Measurements from ENCODE around the gene CDK5. TPM values are rescaled to one million over a fixed set of nuclear protein-coding genes. Genes with fewer than 3 reads are reported as not detected.

CDK5 gene
- total and polyA plus RNA-seq, 2 donors (not counting 1 experiment from before 2014, with no cell fraction given): 15.1 to 27.7 TPM

- Histone ChIP-seq H3K4me3 (replicated peaks in 1 of 4; ENCODE audit: control extremely low read depth in 1 of 4, insufficient read depth in 1 of 4, low read depth in 3 of 4, low read length in 4 of 4) (no peak overlapping the region), H3K4me2 (ENCODE audit: extremely low read depth, insufficient read depth, low read length) (no peak overlapping the region), H3K36me3 (ENCODE audit: control insufficient read depth, insufficient read depth, low read length) (peaks cover 42% of the 10 kb centered on the region), H4K20me1 (ENCODE audit: control insufficient read depth, extremely low read depth, insufficient read depth, low read length) (no peaks in the 10 kb centered on the region), H3K27me3 (ENCODE audit: control insufficient read depth, insufficient read depth, low read length) (no peaks in the 10 kb centered on the region), H3K4me1 (ENCODE audit: control insufficient read depth, extremely low read depth, insufficient read depth, low read length) (no peaks in the 10 kb centered on the region), H3K9ac (ENCODE audit: insufficient read depth, low read length) (no peak overlapping the region), H2AFZ (ENCODE audit: low read length) (no peak overlapping the region), H3K27ac (ENCODE audit: insufficient read depth, low read length) (no peak overlapping the region), H3K79me2 (ENCODE audit: control insufficient read depth, insufficient read depth, low read length) (no peaks in the 10 kb centered on the region), H3K9me3 (ENCODE audit: control insufficient read depth, insufficient read depth, low read depth, low read length) (no peaks in the 10 kb centered on the region)
- no peak for TF ChIP-seq CTCF (conservative IDR thresholded peaks at IDR 0.05 in 1 of 2, IDR thresholded peaks at IDR 0.05 in 1 of 2; ENCODE audit: low read depth in 1 of 2, low read length in 2 of 2)
- TF ChIP-seq EZH2 (IDR thresholded peaks at IDR 0.05; ENCODE audit: low read length, missing control alignments): no peak
- DNase-seq (ENCODE audit: low read depth in 2 of 2): no peak
These were observed 12.9 kb upstream of the CDK5 start for GRCh38 chr7:151070574-151070960.

- Histone ChIP-seq H3K36me3 (ENCODE audit: control insufficient read depth, insufficient read depth, low read length) (peaks cover 42% of the 10 kb centered on the region), H3K9ac (ENCODE audit: insufficient read depth, low read length) (no peak overlapping the region), H3K4me2 (ENCODE audit: extremely low read depth, insufficient read depth, low read length) (no peak overlapping the region), H3K79me2 (ENCODE audit: control insufficient read depth, insufficient read depth, low read length) (no peaks in the 10 kb centered on the region), H3K4me3 (replicated peaks in 1 of 4; ENCODE audit: control extremely low read depth in 1 of 4, insufficient read depth in 1 of 4, low read depth in 3 of 4, low read length in 4 of 4) (no peak overlapping the region), H3K27ac (ENCODE audit: insufficient read depth, low read length) (no peak overlapping the region), H2AFZ (ENCODE audit: low read length) (no peak overlapping the region), H4K20me1 (ENCODE audit: control insufficient read depth, extremely low read depth, insufficient read depth, low read length) (no peaks in the 10 kb centered on the region), H3K9me3 (ENCODE audit: control insufficient read depth, insufficient read depth, low read depth, low read length) (no peaks in the 10 kb centered on the region), H3K4me1 (ENCODE audit: control insufficient read depth, extremely low read depth, insufficient read depth, low read length) (no peaks in the 10 kb centered on the region), H3K27me3 (ENCODE audit: control insufficient read depth, insufficient read depth, low read length) (no peaks in the 10 kb centered on the region)
- no peak for DNase-seq (ENCODE audit: low read depth in 2 of 2)
- TF ChIP-seq EZH2 (IDR thresholded peaks at IDR 0.05; ENCODE audit: low read length, missing control alignments) (no peak), CTCF (conservative IDR thresholded peaks at IDR 0.05 in 1 of 2, IDR thresholded peaks at IDR 0.05 in 1 of 2; ENCODE audit: low read depth in 1 of 2, low read length in 2 of 2) (no peak)
These were observed 12.3 kb upstream of the CDK5 start for GRCh38 chr7:151069841-151070573.

- no peaks in the 10 kb centered on the region for H3K9me3 ChIP-seq (ENCODE audit: control insufficient read depth, insufficient read depth, low read depth, low read length)
- no peak overlapping the region for H3K4me3 ChIP-seq (replicated peaks in 1 of 4; ENCODE audit: control extremely low read depth in 1 of 4, insufficient read depth in 1 of 4, low read depth in 3 of 4, low read length in 4 of 4)
- H4K20me1 ChIP-seq (ENCODE audit: control insufficient read depth, extremely low read depth, insufficient read depth, low read length): no peaks in the 10 kb centered on the region
- H3K4me2 ChIP-seq (ENCODE audit: extremely low read depth, insufficient read depth, low read length): no peak overlapping the region
- no peak overlapping the region for H2AFZ ChIP-seq (ENCODE audit: low read length)
- H3K9ac ChIP-seq (ENCODE audit: insufficient read depth, low read length): no peak overlapping the region
- no peaks in the 10 kb centered on the region for H3K27me3 ChIP-seq (ENCODE audit: control insufficient read depth, insufficient read depth, low read length)
- H3K27ac ChIP-seq (ENCODE audit: insufficient read depth, low read length): no peak overlapping the region
- peak in 1 of 2 donors; percentile 72 for DNase-seq (ENCODE audit: low read depth in 2 of 2)
- TF ChIP-seq CTCF (conservative IDR thresholded peaks at IDR 0.05 in 1 of 2, IDR thresholded peaks at IDR 0.05 in 1 of 2; ENCODE audit: low read depth in 1 of 2, low read length in 2 of 2): no peak
- no peak for TF ChIP-seq EZH2 (IDR thresholded peaks at IDR 0.05; ENCODE audit: low read length, missing control alignments)
- no peaks in the 10 kb centered on the region for H3K4me1 ChIP-seq (ENCODE audit: control insufficient read depth, extremely low read depth, insufficient read depth, low read length)
- peaks cover 44% of the 10 kb centered on the region for H3K36me3 ChIP-seq (ENCODE audit: control insufficient read depth, insufficient read depth, low read length)
- H3K79me2 ChIP-seq (ENCODE audit: control insufficient read depth, insufficient read depth, low read length): peaks cover 3% of the 10 kb centered on the region
These were observed 10.5 kb upstream of the CDK5 start for GRCh38 chr7:151068069-151068773.

All from fibroblast of lung (primary cell).